NOMO-1 (cell line): ENCODE data around the gene PKD1.
"Not testable (repeated sequence)": the region's sequence is repeated elsewhere in the genome, so short reads cannot be mapped to it uniquely, and the experiment has no call there.

ENCODE experiments used
- DNase-seq, 2 experiments: peaks; one replicate each; lab custom pipeline; 2025; ENCODE audit not compliant: unreplicated experiment in 2 of 2; lab: John Stamatoyannopoulos, UW

PKD1 gene

GRCh38 chr16:2110332-2111008 lies 25.2 kb downstream of the PKD1 start:
- DNase-seq = not testable (repeated sequence)

GRCh38 chr16:2109872-2110271 lies 25.8 kb downstream of the PKD1 start:
- DNase-seq = not testable (repeated sequence)

GRCh38 chr16:2109271-2109580 lies 26.5 kb downstream of the PKD1 start:
- DNase-seq = not testable (repeated sequence)

- DNase-seq = not testable (repeated sequence)
These were observed 27.0 kb downstream of the PKD1 start for GRCh38 chr16:2108446-2109270.

- not testable (repeated sequence) for DNase-seq
These were observed 27.9 kb downstream of the PKD1 start for GRCh38 chr16:2107791-2108125.

- not testable (repeated sequence) for DNase-seq
These were observed 28.4 kb downstream of the PKD1 start for GRCh38 chr16:2107121-2107790.

GRCh38 chr16:2106211-2106610 lies 29.5 kb downstream of the PKD1 start:
- DNase-seq = not testable (repeated sequence)

- DNase-seq = not testable (repeated sequence)
These were observed 29.9 kb downstream of the PKD1 start for GRCh38 chr16:2105769-2106168.

- DNase-seq = not testable (repeated sequence)
These were observed 30.4 kb downstream of the PKD1 start for GRCh38 chr16:2105291-2105690.

- not testable (repeated sequence) for DNase-seq
These were observed 31.2 kb downstream of the PKD1 start for GRCh38 chr16:2104464-2104863.

- no peak for DNase-seq
These were observed 33.2 kb downstream of the PKD1 start for GRCh38 chr16:2102471-2102870.

GRCh38 chr16:2101581-2101980 lies 34.1 kb downstream of the PKD1 start:
- not testable (repeated sequence) for DNase-seq

GRCh38 chr16:2097689-2098088 lies 38.0 kb downstream of the PKD1 start:
- DNase-seq = not testable (repeated sequence)

GRCh38 chr16:2096853-2097595 lies 38.7 kb downstream of the PKD1 start:
- no peak for DNase-seq

- DNase-seq = no peak
These were observed 39.6 kb downstream of the PKD1 start for GRCh38 chr16:2095918-2096582.

- no peak for DNase-seq
These were observed 40.3 kb downstream of the PKD1 start for GRCh38 chr16:2095315-2095853.

GRCh38 chr16:2093793-2094192 lies 41.9 kb downstream of the PKD1 start:
- no peak for DNase-seq

- DNase-seq = no peak
These were observed 42.8 kb downstream of the PKD1 start for GRCh38 chr16:2092866-2093265.

- DNase-seq = no peak
These were observed 43.5 kb downstream of the PKD1 start for GRCh38 chr16:2092256-2092620.

GRCh38 chr16:2091547-2092255 lies 44.0 kb downstream of the PKD1 start:
- DNase-seq = no peak
